DMS153 treated with DMSO at 0.1 percent for 48 hours (cell line): ENCODE data around the gene RPLP2.

Source experiments
- DNase-seq: peaks from one replicate; lab custom pipeline; 2025; ENCODE audit not compliant: unreplicated experiment; lab: John Stamatoyannopoulos, UW

Gene RPLP2

DNA sequence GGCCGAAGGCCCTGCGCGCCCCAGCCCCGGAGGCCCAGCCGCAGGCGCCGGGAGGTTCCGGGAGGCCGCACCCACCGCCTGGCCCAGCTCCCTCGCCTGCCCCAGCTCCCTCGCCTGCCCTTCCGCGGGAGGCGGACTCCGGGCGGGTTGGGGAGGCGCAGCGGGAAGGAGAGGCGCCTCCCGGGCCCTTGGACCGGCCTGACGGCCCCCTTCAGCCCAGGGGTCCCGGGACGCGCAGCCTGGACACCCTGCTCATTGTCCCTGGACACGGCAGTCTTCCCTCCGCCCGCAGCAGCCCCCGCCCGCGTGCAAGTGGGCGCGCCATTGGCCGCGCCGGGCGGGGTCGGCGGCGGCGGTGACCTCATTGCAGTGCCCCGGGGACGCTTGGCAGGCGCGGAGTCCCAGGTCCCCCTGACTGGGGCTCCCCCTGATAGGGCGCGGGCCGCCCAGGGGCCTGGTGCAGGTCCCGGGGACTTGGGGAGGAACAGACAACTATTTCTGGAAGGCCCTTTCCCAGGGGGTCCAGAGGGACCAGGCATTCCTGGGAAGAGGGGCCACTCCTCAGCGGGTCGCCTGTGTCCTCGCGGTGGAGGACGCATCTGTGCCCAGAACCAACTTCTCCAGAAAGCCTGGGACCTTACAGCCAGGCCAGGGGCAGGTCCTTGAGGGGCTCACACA, 23.5 kb downstream of the RPLP2 start:
- DNase-seq: no peak

DNA sequence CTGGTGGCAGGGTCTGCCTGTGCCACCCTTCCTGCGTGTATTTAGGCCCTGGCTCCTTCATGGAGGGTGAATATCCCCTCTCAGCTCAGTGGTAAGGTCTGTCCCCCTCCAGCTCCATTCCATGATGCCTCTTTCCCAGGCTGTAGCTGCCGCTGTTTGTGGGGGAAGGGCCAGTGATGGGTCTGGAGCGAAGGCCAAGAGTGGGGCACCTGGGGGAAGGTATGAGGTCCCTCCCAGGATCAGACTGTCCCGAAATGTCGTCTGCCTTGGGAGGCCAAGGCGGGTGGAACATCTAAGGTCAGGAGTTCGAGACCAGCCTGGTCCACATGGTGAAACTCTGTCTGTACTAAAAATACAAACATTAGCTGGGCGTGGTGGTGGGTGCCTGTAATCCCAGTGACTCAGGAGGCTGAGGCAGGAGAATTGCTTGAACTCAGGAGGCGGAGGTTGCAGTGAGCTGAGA, 24.1 kb downstream of the RPLP2 start:
- DNase-seq: no peak

DNA sequence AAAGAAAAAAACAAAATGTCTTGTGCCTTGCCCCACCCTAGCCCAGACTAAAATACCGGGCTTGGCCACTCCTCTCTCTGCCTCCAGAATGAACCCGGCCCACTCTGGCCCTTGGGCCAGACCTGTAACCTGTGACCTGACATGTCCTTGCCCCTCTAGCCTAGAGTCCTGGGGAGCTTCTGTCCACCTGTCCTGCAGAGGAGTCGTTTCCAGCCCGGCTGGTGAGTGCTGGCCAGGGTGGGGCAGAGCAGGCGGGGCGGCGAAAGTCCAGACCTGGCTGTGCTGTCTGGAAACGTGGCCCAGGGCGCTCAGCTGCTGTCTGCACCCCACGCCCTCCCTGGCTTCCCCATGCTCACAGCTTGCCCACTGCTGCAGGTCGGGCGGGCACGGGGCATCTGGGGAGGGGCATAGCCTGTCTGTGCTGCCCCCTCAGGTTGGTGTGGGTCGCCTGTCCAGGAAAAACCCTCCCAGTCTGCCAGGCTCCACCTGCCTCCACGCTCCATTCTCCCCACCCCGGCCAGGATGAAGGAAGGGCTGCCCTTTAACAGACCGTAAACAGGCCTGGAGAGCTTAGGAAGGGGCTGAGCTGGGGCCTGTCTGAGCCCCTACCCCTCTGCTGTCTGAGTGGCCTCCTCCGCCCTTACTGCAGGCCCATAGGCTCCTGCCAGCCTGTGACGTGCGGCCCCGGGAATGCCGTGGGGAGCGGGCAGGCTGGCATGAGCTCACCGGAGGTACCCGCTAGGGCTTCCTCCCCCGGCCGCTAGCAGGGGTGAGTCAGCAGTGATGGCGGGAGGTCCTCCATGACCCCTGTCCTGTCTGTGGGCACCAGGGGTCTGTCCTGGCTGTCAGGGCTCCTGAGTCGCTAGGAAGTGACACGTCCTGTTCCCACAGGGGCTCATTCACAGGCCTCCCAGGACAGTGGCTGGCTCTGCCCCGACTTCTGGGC, 24.9 kb downstream of the RPLP2 start:
- no peak for DNase-seq

DNA sequence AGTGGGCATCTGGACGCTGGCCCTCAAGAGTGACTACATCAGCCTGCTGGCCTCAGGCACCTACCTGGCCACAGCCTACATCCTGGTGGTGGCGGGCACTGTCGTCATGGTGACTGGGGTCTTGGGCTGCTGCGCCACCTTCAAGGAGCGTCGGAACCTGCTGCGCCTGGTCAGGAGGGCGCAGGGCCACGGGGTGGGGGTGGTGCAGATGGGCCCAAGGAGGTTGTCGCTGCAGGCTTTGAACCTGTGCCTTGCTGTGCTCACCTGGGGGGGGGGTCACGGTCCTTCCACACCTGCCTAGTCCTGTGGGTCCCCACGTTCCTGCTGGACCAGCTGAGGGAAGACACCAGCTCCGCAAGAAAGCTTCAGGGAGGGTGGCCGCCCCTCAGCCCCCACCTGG, 26.5 kb downstream of the RPLP2 start:
- DNase-seq: no peak

DNA sequence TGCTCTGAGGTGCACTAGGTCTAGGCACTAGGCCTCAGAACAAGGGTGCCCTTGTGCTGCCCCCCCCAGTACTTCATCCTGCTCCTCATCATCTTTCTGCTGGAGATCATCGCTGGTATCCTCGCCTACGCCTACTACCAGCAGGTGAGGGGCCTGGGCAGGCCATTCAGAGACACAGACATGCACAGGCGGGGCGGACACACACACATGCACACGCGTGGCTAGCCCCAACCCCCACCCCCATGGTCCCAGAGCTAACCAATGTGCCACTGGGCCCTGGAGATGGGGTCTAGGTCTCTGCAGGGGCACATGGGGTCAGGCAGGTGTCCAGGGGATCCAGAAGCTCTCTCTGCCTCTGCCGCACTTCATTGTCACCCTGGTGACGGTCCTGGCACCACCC, 26.9 kb downstream of the RPLP2 start:
- no peak for DNase-seq

DNA sequence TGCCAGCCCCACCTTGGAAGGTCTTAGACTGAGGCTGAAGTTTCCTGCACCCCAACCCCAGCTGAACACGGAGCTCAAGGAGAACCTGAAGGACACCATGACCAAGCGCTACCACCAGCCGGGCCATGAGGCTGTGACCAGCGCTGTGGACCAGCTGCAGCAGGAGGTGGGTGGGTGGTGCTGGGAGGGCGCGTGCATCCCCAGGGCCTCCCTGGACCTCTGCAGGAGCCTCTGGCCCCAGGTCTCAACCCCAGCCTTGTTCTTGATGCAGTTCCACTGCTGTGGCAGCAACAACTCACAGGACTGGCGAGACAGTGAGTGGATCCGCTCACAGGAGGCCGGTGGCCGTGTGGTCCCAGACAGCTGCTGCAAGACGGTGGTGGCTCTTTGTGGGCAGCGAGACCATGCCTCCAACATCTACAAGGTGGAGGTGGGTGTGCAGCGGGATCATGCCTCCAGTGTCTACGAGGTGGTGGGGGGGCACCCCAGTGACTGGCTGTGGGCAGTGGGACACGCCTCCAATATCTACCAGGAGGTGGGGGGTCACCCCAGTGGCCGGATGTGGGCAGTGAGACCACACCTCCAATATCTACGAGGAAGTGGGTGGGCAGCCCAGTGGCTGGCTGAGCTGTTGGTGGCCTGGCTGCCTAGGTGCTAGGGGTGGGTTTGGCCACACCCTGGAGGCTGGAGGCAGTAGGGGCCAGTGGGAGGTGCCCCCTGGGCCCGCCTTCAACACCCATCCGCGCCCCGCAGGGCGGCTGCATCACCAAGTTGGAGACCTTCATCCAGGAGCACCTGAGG, 27.6 kb downstream of the RPLP2 start:
- no peak for DNase-seq

DNA sequence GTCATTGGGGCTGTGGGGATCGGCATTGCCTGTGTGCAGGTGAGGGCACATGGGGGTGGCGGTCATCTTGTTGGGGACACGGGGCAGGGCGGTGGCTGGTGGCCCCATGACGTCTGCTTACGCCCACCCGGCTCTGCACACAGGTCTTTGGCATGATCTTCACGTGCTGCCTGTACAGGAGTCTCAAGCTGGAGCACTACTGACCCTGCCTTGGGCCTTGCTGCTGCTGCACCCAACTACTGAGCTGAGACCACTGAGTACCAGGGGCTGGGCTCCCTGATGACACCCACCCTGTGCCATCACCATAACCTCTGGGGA, 28.2 kb downstream of the RPLP2 start:
- DNase-seq: no peak

DNA sequence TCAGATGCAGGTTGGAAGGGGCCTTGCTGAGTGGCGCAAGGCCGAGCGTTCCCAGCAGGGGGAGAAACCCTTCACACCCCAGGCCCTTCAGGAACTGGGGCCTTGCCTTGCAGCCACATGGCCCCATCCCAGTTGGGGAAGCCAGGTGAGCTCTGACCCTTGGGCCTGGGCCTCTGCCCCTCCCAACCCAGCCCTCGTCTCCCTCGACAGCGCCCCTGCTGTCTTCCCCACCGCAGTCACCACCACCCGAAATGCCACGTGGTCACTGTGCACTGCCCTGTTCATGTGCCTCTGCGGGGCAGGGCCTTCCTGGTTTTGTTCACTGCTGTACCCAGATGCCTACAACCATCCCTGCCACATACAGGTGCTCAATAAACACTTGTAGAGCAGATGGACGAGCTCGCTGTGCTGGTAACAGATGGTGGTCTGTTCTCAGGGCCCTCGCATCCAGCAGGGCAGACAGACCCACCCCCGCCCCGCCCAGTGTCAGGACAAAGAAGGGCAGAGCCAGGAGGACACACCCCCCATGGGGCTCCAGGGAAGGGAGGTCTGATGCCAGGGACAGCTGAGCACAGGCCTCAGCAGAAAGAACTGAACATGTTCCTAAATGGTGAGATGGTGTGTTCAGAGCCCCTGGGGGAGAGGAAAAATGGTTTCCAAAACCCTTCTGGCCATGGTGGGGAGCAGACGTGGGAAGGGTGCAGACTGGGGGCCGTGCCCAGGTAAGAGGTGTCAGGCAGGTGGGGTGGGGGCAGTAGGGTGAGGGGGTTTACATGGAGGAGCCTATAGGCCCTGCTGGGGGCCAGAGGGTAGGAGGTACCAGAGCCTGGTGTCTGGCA, 28.9 kb downstream of the RPLP2 start:
- no peak for DNase-seq

DNA sequence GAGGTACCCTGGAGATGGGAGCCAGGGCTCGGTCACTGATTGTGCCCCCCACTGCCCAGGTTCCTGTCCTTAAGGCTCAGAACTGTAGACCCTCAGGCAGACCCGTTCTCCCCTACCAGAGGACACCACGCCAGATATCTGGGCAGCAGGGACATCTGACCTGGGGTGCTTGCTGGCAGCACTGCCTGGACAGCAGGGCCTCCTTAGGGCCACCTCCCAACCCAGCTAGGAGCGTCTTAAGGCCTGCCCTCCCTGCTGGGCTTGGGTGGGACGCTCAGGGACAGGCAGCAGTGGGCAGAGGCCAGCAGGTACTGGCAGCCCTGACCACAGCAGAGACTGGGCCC, 29.5 kb downstream of the RPLP2 start:
- DNase-seq: no peak

DNA sequence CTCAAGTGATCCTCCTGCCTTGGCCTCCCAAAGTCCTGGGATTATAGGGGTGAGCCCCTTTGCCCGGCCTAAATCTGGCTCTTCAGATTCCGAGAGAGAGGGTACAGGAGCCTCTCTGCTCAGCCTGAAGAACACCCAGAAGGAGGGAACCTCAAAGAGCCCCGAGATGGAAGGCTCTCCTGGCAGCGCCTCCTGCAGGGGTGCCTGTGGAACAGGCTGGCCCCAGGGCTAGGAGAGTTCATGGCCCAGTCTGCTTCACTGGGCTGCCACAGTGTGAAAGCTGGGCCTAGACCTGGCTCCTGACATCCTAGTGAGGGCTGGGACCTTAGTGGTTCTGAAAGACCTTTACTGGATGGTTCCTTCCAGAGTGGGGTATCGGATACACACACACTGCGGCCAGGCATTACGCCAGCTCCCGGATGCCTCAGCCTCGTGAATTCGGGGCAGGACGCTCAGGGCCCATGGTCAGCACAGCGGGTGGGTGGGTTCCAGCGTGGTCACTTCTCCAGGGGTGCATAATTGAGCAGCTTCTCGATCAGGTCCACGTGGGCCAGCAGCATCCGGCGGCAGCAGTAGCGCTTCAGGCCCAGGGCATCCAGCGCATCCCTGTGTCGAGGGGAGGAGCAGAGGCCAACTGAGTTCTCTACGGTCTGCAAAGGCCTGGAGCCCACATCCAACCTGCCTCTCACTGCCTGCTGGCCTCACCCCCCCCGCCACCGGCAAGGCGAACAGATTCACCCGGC, 30.3 kb downstream of the RPLP2 start:
- DNase-seq: no peak

DNA sequence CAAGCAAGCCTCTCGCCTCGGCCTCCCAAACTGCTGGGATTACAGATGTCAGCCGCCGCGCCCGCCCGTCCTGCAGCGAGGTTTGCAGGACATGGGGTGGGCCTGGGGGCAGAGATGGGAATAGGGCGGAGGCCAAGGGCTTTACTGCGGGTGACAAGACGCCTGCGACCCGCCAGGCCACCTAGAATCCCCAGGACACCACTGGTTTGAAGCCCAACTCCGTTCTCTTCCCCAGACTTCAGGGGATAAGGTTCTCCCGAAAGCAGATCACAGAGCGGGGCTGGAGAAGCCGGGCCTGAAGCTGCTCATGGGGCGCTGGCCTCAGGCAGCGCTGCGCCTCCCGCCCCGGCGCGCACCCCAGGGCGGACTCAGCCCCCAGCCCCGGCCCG, 32.2 kb downstream of the RPLP2 start:
- DNase-seq: no peak

DNA sequence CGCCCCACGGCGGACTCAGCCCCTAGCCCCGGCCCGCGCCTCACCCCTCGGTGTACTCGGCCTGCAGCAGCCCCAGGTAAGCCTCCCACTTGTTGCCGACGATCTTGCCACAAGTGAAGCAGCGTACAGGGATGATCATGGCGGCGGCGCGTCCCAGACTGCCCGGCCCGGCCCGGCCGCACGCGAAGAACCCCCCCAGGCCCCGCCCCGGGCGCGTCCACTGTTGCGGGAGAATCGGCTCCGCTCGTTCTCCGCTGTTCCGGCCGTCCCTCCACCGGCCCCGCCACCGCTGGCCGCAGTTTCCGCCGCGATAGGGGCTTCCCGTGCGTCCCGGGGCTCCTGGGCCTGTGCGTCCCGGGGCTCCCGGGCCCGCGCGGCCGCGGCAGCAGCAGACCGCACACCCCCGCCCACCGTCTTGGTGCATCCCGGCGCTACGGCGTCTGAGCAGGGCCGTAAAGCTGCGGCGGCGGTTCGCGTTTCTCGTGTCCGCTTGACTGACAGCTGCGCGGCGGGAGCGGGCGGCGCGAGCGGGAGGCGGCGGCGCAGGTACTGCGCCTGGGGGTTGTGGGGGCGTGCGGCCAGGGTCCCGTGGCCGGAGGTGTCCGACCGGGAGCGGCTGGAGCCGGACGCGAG, 32.7 kb downstream of the RPLP2 start, which contains the start of the genes POLR2L and TSPAN4:
POLR2L (minus strand) TSS at position 160 of the 633 bp plus-strand sequence; CDS start at position 139, 21 bp downstream.
TSPAN4 (plus strand) TSS at position 483 of the 633 bp plus-strand sequence. CDS start 7,453 bp downstream, outside the sequence.
- DNase-seq: peak; percentile 46

DNA sequence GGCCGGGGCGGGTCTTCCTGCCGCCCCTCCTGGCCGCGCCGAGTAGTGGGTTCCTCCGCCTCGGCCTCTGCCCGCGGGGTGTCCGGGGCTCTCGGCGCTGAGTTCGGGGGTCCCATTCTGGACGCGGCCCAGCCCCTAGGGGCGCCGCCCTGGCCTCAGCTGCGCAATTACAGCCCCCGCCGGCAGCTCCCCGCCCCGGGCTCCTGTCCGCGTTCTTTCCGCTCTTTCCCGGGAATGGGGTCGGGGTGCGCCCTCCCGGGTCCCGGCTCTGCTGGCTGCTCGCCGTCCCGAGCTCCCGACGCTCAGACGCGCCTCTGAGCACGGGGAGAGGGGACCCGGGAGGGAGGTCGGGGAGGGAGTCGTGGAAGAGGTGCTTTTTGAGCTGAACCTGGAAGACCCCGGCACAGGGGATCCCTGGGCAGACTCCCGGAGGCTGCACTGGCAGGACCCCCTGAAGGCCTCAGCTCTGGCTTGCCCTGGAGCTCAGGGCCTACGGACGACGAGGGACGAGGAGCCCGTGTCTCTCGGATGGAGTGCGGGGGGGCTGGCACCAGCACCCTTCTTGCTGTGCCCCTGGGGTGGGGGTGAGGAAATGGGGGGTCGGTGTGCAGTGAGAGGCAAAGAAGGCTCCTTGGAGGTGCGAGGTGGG, 33.4 kb downstream of the RPLP2 start:
- no peak for DNase-seq

DNA sequence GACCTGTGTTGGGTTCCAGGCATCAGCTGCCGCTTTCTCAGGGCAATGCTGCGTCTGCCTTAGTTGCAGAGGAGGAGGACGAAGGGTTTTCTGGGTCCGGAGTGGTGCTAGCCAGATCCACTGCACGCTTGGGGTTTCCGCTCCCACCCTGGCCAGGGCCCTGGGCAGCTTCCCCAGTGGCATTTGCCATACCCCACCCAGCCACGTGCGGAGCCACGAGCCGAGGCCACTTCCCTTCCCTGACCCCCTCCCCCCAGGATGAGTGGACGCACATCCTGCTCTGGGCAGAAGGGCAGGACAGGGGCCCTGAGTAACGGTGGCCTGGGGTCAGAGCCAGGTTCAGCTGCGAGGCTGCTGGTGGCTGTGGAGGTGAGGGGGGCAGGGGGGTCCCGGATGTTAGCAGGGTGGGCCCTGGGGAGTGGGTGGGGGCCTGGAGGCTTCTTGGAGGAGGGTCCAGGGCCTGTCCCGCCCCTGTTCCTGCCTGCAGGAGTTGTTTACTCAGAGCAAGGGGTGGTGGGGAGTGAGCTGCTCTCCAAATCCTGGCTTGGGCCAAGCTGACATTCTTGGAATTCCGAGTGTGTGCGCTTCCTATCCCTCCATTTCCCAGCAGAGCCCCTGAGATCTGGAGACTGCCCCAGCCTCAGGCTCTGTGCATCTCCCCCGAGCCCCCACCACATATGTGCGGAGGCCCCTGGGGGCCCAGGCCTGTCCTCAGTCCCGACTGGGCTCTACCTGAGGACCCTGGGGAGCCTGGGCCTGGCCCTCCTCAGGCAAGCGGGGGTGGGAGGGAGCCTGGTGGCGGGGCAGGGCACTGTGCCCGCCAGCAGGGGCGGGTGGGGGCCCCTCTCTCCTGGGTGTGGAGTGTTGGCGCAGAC, 34.3 kb downstream of the RPLP2 start:
- DNase-seq: no peak

DNA sequence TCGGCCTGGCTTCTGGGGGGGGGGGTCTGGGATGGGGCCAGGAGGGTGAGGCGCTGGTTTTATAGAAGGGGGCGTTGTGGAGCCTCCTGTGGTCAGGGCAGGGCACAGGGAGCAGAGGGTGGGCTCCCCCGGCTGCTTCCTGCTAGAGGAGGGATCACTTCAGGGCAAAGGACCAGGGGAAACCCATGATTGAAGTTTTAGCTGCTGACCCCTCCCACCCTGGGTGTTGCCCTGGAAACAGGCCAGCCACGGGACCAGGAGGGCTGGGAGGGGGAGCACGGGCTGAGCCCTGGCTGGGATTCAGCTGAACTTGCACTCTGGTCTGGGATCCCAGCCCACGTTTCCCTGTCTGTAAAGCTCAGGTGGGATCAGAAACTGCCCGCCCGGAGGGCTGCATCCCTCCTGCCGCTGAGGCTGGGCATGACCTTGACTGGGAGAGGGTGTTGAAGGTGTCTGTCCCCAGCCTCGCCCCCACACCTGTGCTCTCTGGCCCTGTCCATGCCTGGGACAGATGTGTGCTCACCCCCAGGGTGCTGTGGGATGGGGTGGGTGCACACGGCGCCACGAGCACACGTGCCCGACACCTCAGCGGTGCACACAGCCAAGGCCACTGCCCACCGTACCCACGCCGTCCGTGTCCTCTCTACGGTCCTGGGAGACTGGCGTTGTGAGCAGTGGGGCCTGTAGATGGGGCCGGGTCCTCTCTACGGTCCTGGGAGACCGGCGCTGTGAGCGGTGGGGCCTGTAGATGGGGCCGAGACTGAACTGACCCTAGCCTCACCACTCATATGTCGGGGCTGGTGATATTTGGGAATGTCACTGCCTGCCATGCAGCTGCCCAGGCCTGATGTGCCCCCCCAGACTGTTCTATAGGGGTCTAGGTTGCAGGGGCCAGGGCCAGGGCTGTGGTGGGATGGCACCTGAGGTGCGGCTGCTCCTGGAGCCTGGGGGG, 35.2 kb downstream of the RPLP2 start:
- DNase-seq: no peak

DNA sequence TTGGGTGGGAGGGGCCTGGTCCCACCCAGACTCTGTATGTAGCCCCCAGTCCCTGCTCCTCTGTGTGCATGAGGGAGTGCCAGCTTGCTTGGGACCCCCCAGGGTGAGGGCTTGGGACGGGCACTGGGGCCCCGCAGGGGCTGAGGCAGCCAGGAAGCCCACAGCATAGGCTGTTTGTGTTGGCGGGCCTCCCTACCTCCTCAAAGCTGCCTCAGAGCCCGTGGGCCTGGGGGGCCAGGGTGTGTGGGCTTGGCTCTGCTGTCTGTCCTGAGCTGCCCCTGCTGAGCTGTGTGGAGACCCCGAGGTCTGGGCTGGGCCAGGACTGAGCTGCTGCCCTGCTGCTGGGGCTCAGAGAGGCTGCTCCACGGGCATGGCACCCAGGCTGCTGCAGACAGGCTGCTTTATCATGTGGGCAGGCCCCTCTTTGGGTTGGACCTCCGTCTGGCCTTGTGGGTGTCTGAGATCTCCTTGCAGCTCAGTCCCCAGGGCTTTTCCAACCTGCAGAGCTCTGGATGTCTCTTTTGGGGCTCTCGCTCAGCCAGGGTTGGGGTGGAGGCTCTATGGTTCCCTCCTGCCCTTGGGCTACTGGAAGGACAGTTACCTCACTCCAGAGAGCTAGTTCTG, 36.2 kb downstream of the RPLP2 start:
- no peak for DNase-seq
